ENCODE data around the gene EMC9.

GRCh38 chr14:24113801-24114531 is 27.4 kb downstream of the EMC9 start:
- TF ChIP-seq CTCF (IDR thresholded peaks at IDR 0.05) (no peak), POLR2A (IDR thresholded peaks at IDR 0.05) (peak; percentile 56 to 79 (median 64))

Measured in upper lobe of left lung (tissue), 4 donors.